Stimulated activated CD8-positive, alpha-beta memory T cell treated with anti-CD3 and anti-CD28 coated beads, Interleukin-15, amount 100 ng/mL, for 4 hours (primary cell): ENCODE measurements around the gene PTPN6.

Experiments used
- DNase-seq, 2 donors: peaks; one replicate each; pipeline ENCODE4 v3.0.0-alpha.2; 2020; ENCODE audit warnings: low read depth in 2 of 2

Gene PTPN6

DNA sequence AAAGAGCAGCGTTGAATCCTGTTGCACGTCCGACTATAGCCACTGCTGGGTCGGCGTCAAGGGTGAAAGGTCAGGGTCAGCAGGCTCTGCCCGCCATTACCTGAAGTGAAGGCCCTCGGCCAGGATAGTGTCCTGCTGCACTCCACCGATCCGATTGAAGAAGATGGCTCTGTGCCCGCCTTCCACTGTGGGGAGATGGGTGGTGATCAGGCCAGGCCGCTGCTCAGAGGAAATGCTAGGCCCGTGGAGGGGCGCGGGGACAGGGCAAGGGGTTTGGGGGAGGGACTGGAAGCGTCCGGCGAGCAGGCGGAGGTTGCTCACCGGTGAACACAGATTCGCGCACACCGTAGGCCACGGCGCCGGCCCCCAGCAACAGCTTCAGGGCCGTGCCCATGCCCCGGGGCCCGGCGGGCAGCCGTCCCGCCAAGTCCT, 19.0 kb downstream of the PTPN6 start:
- no peak for DNase-seq

DNA sequence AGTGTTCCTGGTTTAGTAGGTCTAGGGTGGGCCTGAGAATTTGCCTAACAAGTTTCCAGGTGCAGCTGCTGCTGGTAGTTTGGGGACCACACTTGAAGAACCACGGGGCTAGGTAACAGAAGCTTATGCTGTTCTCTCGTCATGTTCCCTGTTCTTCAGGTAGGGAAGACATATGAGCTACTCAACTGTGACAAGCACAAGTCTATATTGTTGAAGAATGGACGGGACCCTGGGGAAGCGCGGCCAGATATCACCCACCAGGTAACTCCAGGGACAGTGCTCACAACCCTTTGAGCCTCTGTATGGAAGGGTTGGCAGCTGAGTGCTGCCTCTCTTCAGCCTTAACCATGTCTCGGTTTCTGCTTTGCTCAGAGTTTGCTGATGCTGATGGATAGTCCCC, 23.0 kb downstream of the PTPN6 start:
- no peak for DNase-seq

DNA sequence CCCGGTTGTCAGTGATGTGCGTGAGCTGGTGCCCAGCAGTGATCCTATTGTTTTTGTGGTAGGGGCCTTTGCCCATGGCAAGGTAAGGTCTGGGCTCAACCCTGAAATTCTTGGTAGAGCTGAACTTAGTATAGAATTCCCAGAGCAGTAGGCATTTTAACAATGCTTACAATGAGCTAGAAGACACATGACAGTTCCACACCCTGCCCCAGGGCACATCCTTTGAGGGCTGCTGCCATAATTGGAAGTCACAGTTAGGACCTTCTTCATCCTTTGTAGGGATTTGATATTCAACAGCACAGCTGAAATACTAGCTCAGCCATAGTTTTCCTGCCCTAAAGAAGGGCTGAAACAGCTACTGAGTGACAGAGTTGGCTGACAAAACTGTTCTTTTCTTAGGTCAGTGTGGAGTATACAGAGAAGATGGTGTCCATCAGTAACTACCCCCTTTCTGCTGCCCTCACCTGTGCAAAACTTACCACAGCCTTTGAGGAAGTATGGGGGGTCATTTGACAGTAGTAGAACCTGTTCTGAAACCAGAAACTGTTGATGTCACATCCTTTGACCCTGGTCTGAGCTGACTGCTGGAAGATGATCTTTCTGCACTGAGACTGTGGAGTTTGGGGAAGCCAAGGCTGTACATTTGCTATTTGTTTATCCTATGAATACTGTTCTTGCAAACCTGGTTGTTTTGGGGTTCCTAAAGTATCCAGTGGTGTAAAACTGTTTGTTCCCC, 24.3 kb downstream of the PTPN6 start:
- no peak for DNase-seq

DNA sequence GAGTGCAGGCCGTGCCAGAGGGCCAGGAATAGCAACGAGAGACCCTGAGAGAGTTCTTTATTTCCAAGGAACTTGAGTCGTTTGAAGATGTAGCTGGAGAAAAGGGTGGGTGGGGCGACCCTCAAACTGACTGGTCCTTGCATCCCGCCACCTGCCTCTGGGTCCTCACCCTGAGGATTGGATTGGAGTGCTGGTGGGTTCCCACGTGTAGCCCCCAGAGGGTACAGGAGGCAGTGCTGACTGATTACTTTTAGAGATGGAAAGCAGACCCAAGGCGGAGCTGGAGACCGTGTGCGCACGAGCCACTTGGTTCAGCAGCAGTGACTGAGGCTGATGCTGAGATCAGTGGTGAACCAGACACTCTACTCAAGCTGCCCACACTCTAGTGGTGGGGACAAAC, 26.5 kb downstream of the PTPN6 start:
- no peak for DNase-seq

DNA sequence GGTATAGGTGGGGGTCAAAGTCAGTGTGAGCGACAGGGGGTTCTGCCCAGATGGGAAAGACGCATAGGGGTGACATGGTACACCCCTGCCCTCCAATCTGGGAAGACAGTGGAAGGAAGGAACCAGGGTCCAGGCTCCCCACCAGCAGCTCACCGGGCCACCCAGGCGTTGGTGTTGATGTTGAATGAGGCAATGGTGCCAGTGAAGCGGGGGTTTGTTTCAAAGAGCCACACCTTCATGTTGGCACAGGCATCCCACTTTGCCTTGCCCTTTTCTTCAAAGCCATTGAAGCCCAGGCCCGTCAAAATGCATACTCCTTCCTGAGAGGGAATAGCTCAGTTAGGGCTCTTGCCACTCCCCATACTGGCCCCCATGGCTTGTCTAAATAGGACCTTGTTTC, 27.0 kb downstream of the PTPN6 start:
- no peak for DNase-seq

DNA sequence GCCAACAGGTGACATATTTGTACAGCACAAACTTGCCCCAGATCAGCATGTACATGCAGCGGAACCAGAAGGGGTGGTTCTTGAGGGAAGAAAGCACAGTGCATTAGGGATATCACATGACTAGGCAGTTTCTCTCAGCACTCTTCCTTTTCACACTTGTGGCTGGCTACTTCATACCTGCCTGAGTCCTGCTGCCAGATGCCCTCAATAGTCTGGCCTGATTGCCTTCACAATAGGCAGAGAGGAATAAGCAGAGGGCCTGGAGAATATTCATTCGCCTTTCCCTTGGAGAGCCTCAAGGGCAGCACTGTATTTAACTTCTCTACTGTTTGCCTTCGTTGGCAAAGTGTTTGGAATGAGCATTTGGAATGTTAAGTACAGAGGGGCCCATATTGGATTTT, 27.5 kb downstream of the PTPN6 start:
- DNase-seq, result no peak

DNA sequence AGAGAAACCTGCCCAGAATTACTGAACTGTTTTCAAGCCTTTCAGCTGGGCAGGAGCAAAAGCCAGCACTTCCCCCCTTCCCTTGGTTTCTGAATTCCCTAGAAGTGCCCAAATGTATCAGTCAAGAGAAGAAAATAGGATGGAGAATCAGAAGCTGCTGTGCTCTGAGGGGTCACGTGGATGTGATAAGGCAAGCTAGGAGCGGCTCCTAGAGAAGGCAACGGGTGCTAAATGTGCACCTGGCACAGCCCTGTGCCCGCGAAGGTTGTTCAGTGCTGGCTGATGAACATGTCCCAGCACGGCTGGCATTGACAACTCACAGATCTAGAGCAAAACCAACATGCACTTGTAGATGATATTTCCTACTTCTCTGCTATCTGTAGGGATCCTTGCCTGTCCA, 27.9 kb downstream of the PTPN6 start:
- DNase-seq, result no peak

DNA sequence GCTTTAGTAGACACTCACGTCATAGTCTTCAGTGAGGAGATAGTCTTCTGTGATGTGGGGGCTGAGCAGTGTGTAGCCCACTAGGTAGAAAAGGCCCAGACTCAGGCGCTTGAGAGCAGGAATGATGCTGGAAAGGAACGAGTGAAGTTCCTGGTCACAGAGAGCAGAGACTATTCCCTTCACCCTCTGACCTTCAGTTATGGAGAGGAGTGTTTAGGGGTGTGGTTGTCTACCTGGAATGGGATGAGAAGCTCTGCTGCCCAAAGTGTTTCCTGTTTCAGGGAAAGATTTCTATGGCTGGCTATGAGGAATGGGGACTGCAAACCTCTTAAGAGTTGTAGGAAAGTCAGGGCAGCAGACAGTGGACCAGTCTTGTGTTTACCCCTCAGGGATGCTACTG, 28.3 kb downstream of the PTPN6 start:
- no peak for DNase-seq

DNA sequence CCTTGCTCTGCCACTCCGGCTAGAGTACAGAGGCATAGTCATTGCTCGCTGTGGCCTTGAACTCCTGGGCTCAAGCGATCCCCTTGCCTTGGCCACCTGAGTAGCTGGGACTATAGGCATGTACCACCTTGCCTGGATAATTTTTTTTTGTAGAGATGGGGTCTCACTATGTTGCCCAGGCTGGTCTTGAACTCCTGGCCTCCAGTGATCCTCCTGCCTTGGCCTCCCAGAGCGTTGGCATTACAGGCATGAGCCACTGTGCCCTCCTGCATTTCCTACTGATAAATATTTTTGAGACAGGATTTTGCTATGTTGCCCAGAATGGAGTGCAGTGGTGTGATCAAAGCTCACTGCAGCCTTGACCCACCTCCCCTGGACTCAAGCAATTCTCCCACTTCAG, 28.9 kb downstream of the PTPN6 start:
- no peak for DNase-seq

DNA sequence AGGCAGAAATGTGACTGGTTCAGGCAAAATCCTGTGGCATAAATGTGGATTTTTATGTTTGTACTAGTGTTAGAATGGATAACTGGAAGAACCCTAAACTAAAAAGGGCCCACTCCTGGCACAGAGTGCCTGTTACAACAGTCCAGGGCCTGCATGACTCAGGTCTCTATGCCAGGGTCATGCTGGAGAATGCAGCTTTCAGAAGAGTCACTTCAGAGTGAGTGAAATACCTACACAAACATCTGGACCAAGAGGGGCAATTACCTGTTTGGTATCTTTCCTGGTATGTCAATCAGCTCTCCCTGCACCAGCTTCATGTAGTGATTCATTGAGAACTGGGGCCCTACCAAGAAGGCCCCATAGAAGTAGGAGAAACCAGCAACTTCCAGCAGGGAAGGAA, 29.6 kb downstream of the PTPN6 start:
- no peak for DNase-seq

DNA sequence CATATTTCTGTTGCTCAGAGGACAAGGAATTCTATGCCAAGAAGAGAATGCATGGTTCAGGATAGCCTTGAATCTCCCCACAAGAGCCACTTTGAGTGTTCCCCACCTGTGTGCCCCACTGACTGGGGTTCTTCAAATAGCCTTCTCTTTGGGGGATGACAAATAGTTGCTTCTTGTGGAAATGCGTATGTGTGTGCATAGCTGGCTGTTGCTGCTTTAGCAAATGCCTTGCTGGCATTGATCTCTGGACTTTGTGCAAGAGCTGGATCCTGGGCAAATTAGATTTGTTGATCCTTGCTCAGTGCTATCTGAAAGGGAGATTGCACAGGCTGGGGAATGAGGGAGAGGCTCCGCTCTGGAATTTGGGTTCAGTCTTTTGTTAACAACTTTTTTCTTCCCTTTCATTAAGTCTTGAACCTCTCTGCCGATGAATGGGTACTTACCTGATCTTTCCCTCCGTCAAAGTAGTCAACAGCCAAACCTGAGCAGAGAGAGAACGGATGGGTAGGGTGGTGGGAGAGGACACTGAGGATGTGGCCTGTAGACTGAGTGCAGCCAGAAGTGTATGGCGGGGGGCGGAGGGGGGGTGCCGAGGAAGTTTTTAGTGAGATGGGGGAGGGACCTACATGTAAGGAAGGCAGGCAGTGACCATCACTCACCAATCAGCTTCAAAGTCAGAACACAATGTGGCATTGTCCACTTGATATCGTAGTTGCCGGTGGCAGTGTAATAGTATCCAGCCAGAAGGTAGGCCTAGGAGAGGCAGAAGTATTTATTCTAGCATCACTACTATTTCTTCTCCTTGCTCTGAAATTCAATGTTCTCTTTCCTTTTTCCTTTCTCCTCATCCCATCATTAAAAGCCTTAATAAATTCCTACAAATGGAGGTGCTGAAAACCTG, 30.2 kb downstream of the PTPN6 start:
- no peak for DNase-seq

DNA sequence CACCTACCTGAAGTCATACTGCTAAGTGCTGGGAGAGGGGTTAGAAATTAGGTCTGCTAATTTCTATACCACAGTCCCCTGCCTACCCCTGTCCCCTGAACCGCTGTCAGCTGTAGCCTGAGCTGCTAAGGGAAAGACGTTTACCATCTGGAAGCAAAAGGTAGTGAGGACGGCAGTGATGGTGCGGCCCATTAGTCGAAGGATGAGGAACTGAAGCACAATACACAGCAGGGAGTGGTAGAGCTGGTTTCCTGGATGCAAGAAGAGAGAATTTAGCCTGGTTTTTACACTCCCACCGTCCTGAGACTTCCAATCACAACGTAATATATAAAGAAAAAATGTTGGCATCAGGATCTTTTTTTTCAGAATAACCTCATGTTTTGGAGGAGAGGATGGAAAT, 31.4 kb downstream of the PTPN6 start:
- no peak for DNase-seq

DNA sequence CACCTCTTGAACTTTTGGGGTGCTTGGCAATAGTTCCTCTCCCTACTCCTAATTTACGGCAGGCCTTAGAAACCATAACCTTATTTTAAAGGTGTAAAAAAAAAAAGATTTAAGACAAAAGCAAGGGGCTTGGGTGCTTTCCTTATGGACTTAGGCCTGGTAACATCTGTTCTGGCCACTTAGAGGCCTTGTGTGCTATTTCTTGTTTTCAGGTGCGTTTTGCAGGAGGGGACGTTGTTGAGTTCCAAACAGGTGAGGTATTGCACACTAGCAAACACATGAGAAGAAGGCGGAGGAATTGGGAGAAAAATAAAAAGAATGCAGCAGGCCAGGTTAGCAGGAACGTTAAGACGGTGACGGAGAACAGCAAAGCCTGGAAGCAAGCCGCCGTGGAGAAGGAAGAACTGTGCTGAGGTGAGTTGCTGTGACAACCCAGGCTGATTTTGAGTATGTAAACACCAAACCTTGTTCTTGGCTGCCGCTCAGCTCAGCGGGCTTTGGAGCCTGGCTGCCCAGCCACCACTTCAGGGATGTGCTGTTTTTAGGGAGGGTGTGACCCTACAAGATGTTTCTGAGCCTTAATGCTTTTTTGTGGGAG, 36.9 kb downstream of the PTPN6 start:
- no peak for DNase-seq

DNA sequence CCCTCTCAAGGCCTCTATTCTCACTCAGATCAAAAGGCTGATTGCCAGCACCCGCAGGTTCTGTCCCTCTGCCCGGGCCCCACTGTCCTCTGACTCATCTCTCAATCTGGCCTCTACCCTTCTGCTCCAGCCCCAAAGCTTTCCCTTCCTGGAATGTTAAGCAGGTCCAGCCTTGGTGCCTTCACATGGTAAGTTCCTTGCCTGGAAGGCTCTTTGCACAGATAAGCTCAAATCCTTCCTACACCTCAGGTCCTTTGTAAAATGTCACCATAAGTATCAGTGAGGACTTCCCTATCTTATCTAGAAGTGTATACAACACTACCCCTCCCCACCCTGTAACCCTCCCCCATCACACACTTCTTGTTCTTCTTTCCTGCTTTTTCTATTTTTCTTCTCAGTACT, 44.9 kb downstream of the PTPN6 start:
- no peak for DNase-seq

DNA sequence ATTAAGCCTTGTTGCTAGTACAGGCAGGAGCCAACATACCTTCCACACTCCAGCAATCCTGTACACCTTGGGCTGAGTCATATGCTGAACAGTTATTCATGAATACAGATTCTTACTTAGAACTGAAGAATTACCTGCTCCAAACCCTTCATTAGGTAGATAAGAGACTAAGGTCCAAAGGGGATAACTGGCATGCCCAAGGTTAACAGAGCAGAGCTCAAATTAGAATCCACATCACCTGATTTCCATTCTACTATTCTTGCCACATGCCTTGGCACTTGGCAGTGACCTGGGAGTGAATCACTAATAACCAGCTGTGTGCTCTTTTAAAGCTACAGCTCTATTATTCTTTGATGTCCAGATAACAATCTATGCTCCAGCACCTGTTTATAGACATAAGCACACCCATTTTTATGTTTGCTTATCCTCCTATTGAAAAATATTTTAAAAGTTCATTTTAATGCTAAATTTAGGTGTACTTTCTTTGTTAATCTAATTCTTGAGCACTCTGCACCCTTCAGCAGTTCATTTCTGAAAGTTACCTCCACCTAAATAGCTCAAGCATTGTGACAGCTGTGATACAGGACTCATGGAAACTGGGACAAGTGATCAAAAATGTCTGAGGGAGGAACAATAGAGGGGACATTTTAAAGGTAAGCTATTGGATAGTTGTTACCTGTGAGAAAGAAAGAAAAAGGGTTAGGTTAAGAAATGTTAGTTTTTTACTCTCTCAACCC, 47.7 kb downstream of the PTPN6 start:
- no peak for DNase-seq

DNA sequence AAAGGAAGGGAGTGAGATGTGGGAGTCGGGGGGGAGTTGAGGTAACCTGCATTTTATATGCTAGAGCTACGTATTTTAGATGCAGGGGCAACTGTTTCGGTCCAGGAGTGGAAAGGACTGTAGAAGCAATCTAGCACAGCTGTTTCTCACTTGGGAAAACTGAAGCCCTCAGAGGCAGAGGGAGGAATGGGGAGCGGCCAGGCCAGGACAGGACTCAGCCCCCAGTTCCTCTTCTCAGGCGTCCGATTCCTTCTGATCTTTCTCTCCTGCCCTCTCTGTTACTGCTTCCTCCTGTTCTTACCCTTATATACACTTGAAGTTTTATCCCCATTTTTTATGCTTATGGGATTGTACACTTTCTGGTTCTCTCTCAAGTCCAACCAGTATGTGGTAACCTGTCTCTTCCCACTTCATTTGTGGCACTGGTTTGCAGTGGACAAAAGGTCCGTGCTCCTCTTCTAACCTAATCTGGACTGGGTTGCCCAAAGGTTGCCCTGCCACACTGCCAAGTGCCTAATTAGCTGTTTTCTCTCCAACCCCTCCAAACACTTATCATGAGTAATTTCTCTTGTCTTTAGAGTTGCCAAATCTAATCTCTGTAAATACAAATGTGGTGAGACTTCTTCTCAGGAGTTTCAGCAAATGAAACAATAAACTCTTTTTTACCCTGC, 50.9 kb downstream of the PTPN6 start:
- no peak for DNase-seq

DNA sequence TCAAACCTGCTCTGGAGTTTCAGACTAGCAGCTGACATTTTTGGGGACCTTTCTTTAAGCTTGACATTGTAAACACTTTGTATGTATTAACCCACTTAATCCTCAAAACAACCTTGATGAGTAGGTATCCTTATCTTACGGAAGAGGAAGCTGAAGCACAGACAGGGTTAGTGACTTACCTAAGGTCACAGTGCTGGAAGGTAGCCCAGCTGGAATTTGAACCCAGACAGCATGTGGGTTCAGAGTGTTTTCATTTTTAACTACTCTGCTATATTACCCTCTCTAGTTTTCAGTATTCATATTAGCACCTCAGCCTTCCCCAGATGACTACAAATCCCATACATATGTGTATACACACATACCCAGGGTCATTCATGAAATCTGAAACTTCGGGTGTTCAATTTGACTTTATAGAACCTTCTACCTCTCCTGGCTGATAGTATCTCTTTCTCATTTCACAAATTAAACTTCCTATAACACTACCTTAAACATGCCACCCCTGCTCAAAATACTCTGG, 53.2 kb downstream of the PTPN6 start:
- no peak for DNase-seq

DNA sequence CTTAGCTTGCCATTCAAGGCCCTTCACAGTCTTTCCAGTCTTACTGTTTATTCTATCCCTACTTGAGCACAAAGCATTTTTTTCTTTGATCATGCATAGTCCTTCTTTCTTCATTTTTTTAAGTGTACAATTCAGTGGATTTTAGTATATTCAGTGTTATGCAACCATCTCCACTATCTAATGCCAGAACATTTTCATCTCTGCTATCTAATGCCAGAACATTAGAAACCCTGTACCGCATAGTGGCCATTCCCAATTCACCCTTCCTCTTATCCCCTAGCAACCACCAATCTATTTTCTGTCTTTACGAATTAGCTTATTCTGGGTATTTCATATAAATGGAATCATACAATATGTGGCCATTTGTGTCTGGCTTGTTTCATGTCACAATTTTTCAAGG, 53.7 kb downstream of the PTPN6 start:
- no peak for DNase-seq

DNA sequence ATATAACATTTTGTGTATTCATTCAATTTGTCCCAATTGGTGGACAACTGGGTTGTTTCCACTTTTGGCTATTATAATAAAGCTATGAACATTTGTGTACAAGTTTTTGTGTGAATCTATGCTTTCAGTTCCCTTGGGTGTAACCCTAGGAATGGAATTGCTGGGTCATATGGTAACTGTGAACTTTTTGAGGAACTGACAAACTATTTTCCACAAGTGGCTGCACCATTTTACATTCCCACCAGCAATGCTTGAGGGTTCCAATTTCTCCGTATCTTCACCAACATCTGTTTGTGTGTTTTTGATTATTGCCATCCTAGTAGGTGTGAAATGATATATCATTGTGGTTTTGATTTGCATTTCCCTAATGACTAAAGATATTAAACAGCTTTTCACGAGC, 54.2 kb downstream of the PTPN6 start:
- no peak for DNase-seq

DNA sequence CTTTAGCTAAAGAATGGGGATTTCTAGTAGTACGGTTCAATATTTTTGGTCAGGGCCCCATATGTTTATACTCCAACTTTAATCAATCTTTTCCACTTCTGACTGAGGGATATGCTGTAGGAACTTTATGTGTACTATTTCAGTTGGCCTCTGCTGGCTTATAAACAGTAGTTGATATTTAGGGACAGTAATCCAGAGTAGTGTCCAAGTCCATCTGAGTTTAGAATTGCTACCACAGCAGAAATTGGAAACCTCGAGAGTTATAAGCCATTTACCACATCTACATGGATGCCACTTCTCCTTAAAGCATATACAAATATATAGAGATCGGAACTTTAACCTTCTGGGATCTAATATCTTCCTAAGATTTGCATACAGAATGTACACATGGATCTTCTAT, 55.5 kb downstream of the PTPN6 start:
- DNase-seq, result no peak

DNA sequence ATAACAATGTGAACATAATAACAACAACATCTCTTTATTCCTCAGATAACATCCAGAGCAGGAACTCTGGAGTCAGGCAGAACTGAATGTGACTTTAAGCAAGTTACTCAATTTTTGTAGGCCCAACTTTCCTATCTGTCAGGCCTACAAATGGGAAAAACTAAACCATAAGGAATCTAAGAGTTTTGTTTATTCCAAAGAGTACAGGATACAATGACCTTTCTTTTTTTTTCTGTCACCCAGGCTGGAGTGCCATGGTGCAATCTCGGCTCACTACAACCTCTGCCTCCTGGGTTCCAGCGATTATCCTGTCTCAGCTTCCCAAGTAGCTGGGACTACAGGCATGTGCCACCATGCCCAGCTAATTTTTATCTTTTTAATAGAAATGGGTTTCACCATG, 57.7 kb downstream of the PTPN6 start:
- DNase-seq, result no peak
